Bronchus fibroblast of lung (primary cell): ENCODE data around the gene AMBRA1. TPM values are rescaled to one million over a fixed set of nuclear protein-coding genes. Genes with fewer than 3 reads are reported as not detected.

ENCODE experiments used
- total RNA-seq: library from RNA; depleted of rRNA; stranded (reverse); fragments of >200 nt; gene quantifications from 2 replicates; pipeline ENCODE4 v1.2.3, GENCODE V29; 2015

The AMBRA1 gene, protein sequence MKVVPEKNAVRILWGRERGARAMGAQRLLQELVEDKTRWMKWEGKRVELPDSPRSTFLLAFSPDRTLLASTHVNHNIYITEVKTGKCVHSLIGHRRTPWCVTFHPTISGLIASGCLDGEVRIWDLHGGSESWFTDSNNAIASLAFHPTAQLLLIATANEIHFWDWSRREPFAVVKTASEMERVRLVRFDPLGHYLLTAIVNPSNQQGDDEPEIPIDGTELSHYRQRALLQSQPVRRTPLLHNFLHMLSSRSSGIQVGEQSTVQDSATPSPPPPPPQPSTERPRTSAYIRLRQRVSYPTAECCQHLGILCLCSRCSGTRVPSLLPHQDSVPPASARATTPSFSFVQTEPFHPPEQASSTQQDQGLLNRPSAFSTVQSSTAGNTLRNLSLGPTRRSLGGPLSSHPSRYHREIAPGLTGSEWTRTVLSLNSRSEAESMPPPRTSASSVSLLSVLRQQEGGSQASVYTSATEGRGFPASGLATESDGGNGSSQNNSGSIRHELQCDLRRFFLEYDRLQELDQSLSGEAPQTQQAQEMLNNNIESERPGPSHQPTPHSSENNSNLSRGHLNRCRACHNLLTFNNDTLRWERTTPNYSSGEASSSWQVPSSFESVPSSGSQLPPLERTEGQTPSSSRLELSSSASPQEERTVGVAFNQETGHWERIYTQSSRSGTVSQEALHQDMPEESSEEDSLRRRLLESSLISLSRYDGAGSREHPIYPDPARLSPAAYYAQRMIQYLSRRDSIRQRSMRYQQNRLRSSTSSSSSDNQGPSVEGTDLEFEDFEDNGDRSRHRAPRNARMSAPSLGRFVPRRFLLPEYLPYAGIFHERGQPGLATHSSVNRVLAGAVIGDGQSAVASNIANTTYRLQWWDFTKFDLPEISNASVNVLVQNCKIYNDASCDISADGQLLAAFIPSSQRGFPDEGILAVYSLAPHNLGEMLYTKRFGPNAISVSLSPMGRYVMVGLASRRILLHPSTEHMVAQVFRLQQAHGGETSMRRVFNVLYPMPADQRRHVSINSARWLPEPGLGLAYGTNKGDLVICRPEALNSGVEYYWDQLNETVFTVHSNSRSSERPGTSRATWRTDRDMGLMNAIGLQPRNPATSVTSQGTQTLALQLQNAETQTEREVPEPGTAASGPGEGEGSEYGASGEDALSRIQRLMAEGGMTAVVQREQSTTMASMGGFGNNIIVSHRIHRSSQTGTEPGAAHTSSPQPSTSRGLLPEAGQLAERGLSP (N-terminal part only)
- total RNA-seq, result 14.6 and 15.8 TPM in 2 replicates

DNA sequence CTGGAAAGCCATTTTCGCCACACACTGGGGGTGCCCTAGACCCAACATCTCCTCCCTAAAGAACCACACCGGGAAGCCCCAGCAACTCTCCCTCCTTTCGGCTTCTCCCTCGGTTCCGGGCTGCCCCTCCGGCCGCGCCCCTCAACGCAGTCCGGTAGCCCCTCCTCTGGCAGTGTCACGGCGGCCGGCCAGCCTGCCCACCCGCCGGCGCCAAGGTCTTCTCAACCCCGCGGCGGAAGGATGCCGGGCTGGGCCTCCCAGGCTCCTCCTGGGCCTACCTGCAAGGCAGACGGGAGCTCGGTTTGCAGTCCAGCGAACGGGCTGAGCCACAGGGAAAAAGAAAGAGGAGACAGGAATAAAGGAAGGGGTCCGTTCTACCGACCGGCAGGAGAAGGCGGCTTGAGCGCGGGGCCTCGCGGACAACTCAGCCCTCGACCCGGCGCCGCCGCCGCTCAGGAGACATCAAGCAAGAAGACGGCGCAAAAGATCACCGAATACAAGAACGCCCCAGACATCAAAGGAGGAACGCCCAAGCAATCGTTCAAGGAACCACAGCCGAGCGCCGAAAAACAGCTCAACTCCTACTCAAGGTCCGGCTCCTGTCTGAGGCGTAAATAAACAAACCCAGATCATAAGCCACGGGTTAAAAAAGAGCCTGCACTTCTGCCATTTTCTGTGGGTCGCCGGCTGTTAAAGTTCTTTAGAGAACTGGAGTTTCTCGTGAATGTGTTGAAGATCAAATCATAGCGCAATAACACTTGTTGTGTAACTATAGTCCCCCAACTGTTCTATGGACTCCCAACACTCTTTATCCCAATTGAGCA lies at the start of gene AMBRA1:
AMBRA1 (minus strand) TSS at position 474 of the 824 bp plus-strand sequence. CDS start 45,643 bp downstream, outside the sequence.

DNA sequence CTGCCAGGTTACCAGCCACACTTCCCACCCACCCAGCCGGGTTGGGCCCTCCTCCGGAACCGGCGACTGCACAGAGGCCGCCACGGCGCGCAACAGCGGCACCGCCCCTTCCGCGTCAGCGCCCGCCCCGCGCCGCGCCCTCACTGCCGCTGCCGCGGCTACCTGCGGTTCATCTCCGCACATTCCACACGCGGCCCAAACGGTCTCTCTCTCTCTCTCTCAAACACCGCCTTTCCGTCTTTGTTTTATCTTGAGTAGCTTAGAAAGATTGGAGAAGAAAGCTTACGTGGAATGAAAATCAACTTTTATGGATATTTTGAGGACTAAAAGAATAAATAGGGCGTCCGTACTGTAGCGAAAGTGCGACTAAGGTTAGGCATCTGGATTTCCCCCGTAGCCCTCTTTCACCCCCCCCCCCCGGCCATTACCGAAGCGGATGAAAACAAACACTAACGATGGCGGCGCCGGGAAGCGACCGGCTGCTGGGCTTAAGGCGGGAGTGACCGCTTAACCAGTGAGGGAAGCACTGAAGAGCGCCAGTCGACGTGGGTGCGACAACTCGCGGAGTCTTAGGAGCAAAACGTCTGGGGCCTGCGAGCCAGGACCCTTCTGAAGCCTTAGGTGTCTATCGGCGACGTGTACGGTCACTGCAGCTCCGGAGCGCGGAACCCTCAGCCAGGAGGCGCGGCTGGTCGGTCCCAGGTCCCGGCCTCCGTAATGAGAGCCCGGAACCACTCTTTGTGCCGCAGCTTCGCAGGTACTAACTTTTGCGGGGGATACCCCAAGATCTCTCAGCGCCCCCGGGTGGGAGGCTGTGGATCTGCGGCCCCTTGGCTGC lies 23.5 kb upstream of the AMBRA1 start, which contains the start of the genes ATG13 and HARBI1:
ATG13 (plus strand) TSS at position 420 of the 838 bp plus-strand sequence. CDS start 26,739 bp downstream, outside the sequence.
HARBI1 (minus strand) TSS at position 94 of the 838 bp plus-strand sequence. CDS start 990 bp downstream, outside the sequence.

DNA sequence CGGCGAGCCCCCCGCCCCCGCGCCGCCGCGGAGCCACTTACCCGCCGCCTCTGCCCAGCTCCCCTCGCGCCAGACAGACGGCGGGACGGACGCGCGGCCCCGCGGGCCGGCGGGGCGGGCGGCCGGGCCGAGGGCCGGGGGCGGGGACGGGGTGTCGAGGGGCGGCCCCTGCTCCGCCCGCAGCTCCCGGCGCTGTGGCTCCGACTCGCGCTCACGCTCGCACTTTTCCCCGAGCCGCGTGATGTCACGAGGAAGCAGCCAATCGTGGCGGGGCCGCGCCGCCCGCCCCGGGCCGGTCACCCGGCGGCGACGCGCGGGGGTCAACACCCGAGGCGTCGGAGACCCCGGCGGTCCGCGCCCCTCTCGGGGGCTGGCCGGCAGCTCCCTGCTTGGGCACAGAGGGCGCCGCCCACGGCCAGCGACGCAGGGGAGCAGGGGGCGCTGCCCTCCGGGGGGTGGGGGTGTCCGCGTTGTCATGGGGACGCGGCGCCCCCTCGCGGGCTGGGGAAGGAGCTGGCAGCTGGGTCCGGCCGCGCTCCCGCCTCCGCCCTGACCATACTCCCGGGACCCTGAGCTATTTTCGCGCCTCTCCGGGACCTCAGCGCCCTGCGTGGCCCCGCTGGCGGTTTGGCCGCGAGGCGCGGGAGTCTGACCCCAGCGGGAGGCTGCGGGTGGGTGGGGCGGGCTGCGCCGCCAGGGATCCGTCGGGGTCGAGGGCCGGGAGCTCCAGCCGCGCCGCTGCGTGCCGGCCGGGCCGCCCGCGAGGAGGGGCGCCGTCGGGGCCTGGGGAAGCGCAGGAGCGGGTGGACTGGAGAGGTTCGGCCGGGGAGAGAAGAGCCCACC lies 202.0 kb downstream of the AMBRA1 start, which contains the start of gene CHRM4:
CHRM4 (minus strand) TSS at position 199 of the 843 bp plus-strand sequence. CDS start 5,219 bp downstream, outside the sequence.

DNA sequence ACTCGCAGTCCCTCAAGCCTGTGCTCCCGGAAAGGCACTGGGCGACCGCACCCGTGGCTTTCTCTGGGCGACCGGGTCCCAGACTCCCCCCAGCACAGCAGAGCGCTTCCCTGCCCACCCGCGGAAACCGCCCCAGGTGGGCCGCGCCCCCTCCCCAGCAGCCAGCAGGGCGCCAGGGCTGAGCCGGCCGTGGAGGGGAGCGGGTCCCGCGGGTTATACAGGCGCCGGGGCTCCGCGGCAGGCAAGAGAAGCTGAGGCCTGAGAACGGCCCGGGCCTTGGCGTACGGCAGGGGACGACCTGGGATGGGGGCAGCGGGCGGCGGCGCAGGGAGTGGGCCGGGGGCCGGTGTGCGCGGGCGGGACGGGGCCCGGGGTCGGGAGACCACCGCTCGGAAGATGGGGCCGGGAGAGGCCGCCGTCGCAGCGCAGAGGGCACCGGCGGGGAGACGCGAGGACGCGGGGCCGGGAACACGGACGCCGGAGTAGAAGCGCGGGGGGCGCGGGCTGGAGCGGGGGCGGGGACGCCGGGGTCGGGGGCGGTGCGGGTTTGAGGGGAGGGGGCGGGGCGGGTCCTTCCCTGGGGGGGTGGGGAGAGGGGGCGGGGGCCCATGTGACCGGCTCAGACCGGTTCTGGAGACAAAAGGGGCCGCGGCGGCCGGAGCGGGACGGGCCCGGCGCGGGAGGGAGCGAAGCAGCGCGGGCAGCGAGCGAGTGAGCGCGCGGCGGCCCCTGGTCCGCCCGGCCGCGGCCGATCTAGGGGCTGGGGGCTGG lies 212.6 kb downstream of the AMBRA1 start, which contains the start of gene MDK:
MDK (plus strand) TSS at position 622 of the 771 bp plus-strand sequence. CDS start 389 bp downstream, outside the sequence.

DNA sequence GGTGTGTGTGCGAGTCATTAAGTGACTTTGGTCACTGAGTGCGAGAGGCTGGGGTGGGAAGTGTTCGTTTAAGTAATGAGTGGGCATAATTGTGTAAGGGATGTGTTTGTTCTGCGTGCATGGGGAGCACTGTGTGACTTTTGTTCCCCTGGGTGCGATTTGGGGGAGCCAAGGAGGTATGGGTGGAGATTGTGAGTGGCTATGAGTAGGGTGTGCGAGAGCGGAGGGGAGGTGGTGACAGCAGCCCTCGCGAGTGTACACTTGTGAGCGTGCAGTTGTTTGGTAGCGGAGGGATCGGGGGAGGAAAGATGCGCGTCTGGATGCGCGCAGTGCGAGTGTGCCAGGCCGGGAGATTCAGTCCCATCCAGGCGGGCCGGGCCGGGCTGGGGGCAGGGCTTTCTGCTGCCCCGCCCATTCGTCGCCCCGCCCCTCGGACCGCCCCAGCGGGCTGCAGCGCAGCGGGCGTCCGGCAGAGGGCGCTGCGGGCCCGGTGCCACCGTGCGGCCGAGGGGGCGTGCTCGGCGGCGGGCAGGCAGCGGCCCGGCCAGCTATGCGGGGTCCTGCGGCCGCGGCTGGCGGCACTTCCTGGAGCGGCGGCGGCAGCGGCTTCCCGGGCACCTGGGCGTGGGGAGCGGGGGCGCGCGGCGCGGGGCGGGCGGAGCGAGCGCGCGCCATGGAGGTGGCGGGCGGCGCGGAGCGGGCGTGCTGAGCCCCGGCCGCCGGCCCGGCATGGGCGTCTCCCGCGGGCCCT lies 246.8 kb downstream of the AMBRA1 start, which contains the start of gene DGKZ:
DGKZ (plus strand) TSS at position 578 of the 751 bp plus-strand sequence. CDS start 197 bp downstream, outside the sequence.

Other genes with a start within 250 kb of the AMBRA1 start
- gene DGKZ, start 246.6 kb downstream of the AMBRA1 start, total RNA-seq, result 63.8 and 75.5 TPM in 2 replicates
- 483 and 519 TPM in 2 replicates for gene MDK, start 212.4 kb downstream of the AMBRA1 start, total RNA-seq
- gene CHRM4, start 202.2 kb downstream of the AMBRA1 start, total RNA-seq, result under 0.01 TPM in 1 of 2 replicates, not detected in the other
- 2.8 and 4.2 TPM in 2 replicates for gene HARBI1, start 23.2 kb upstream of the AMBRA1 start, total RNA-seq
- 65.3 and 73.3 TPM in 2 replicates for gene ATG13, start 23.5 kb upstream of the AMBRA1 start, total RNA-seq
- 44.0 and 44.4 TPM in 2 replicates for gene ARHGAP1, start 106.6 kb upstream of the AMBRA1 start, total RNA-seq
- gene ZNF408, start 107.0 kb upstream of the AMBRA1 start, total RNA-seq, result 7.0 and 8.4 TPM in 2 replicates
- not detected in 2 replicates for gene F2, start 125.2 kb upstream of the AMBRA1 start, total RNA-seq